Neural cell (in vitro differentiated cells): ENCODE results near the gene B4GALT1. TPM values are rescaled to one million over a fixed set of nuclear protein-coding genes. Genes with fewer than 3 reads are reported as not detected.

Experiments used
- H2AFZ ChIP-seq: fragments of 200-600, 300-800 bp; sonication (generic), shearing (Covaris generic); 2 replicates; pipeline ENCODE4 v1.6.0; 2014; ENCODE audit warnings: low read depth, mild to moderate bottlenecking, antibody characterized with exemption, low read length, moderate library complexity
- H3F3A ChIP-seq: fragments of 200-600 bp; shearing (Covaris generic); 2 replicates; pipeline ENCODE4 v1.6.1; 2016; ENCODE audit warnings: mild to moderate bottlenecking, moderate library complexity, mixed read lengths, antibody characterized with exemption, low read length; ENCODE audit not compliant: insufficient read depth, poor library complexity, severe bottlenecking
- H3K27ac ChIP-seq: fragments of 200-600, 300-800 bp; sonication (generic), shearing (Covaris generic); 2 replicates; pipeline ENCODE4 v1.5.1; 2014; ENCODE audit warnings: mild to moderate bottlenecking, low read length, moderate library complexity
- H3K27me3 ChIP-seq: fragments of 300-800, 200-600 bp; sonication (generic), shearing (Covaris generic); 2 replicates; pipeline ENCODE4 v1.6.0; 2014; ENCODE audit warnings: mild to moderate bottlenecking, low read depth, low read length, moderate library complexity; ENCODE audit not compliant: insufficient read depth
- H3K36me3 ChIP-seq: fragments of 300-800, 200-600 bp; sonication (generic), shearing (Covaris generic); 2 replicates; pipeline ENCODE4 v1.5.1; 2014; ENCODE audit warnings: mild to moderate bottlenecking, antibody characterized with exemption, low read length, moderate library complexity; ENCODE audit not compliant: insufficient read depth
- H3K4me2 ChIP-seq: fragments of 300-800, 200-600 bp; sonication (generic), shearing (Covaris generic); 2 replicates; pipeline ENCODE4 v1.6.0; 2014; ENCODE audit warnings: mild to moderate bottlenecking, low read length
- H3K4me3 ChIP-seq: fragments of 300-800, 200-600 bp; sonication (generic), shearing (Covaris generic); 2 replicates; pipeline ENCODE4 v1.5.1; 2014; ENCODE audit warnings: mild to moderate bottlenecking, low read length, moderate library complexity
- H3K79me2 ChIP-seq: fragments of 200-600 bp; shearing (Covaris generic); replicated peaks from 2 replicates; pipeline ENCODE4 v1.6.0; 2014; ENCODE audit warnings: mild to moderate bottlenecking, low read length, moderate library complexity; ENCODE audit not compliant: insufficient read depth
- H3K9ac ChIP-seq: fragments of 300-800, 200-600 bp; sonication (generic), shearing (Covaris generic); 2 replicates; pipeline ENCODE4 v1.6.1; 2016; ENCODE audit warnings: mild to moderate bottlenecking, low read length, mixed read lengths
- H3K9me2 ChIP-seq: fragments of 200-600 bp; shearing (Covaris generic); 2 replicates; pipeline ENCODE4 v1.6.1; 2016; ENCODE audit warnings: mild to moderate bottlenecking, low read length, mixed read lengths; ENCODE audit not compliant: insufficient read depth
- H3K9me3 ChIP-seq: fragments of 200-600, 300-800 bp; sonication (generic), shearing (Covaris generic); 2 replicates; pipeline ENCODE4 v1.6.1; 2016; ENCODE audit warnings: mild to moderate bottlenecking, mixed run types, low read length, moderate library complexity, mixed read lengths
- H4K20me1 ChIP-seq: fragments of 200-600 bp; shearing (Covaris generic); 2 replicates; pipeline ENCODE4 v1.6.1; 2016; ENCODE audit warnings: mild to moderate bottlenecking, mixed run types; ENCODE audit not compliant: insufficient read depth
- CTCF ChIP-seq: fragments of 450-650 bp; IDR thresholded peaks from 2 replicates; pipeline ENCODE4 v1.5.1; 2014; ENCODE audit warnings: antibody characterized with exemption, mild to moderate bottlenecking, moderate library complexity; ENCODE audit not compliant: poor library complexity, severe bottlenecking
- EP300 ChIP-seq: fragments of 450-650 bp; conservative IDR thresholded peaks from 2 replicates; pipeline ENCODE4 v1.6.1; 2014; ENCODE audit warnings: antibody characterized with exemption, mild to moderate bottlenecking, moderate library complexity; ENCODE audit not compliant: poor library complexity, severe bottlenecking
- EZH2 ChIP-seq: fragments of 200-600, 300-800 bp; shearing (Covaris generic), sonication (generic); IDR thresholded peaks from 2 replicates; pipeline ENCODE4 v1.6.1; 2014; ENCODE audit warnings: antibody characterized with exemption, low read length, borderline replicate concordance, mild to moderate bottlenecking; ENCODE audit not compliant: insufficient read depth, poor library complexity, severe bottlenecking
- MXI1 ChIP-seq: fragments of 450-650 bp; conservative IDR thresholded peaks from 2 replicates; pipeline ENCODE4 v1.6.1; 2014; ENCODE audit warnings: antibody characterized with exemption, mild to moderate bottlenecking; ENCODE audit not compliant: poor library complexity, severe bottlenecking
- POLR2AphosphoS5 ChIP-seq: IDR thresholded peaks from 2 replicates; pipeline ENCODE4 v1.6.1; 2012
- RAD21 ChIP-seq: fragments of 450-650 bp; conservative IDR thresholded peaks from 2 replicates; pipeline ENCODE4 v1.6.1; 2014; ENCODE audit warnings: antibody characterized with exemption, mild to moderate bottlenecking, moderate library complexity
- REST ChIP-seq: IDR thresholded peaks from 2 replicates; pipeline ENCODE4 v1.6.1; 2012; ENCODE audit warnings: borderline replicate concordance
- SMC3 ChIP-seq: fragments of 450-650 bp; conservative IDR thresholded peaks from 2 replicates; pipeline ENCODE4 v1.6.1; 2014; ENCODE audit warnings: antibody characterized with exemption, mild to moderate bottlenecking, moderate library complexity; ENCODE audit not compliant: poor library complexity
- TAF1 ChIP-seq: IDR thresholded peaks from 2 replicates; pipeline ENCODE4 v1.6.1; 2012; ENCODE audit warnings: low read depth
- polyA plus RNA-seq: library from polyadenylated mRNA; depleted of rRNA; stranded (reverse); fragments of >200 nt; gene quantifications from 2 replicates; pipeline ENCODE4 v1.2.3, GENCODE V29; 2014

Gene B4GALT1
- polyA plus RNA-seq, 1 donor from 2014 or later, result 0.41 TPM

GRCh38 chr9:33192493-33193255 is 25.5 kb upstream of the B4GALT1 start:
- no peaks in the 10 kb centered on the region for H3K9me2 ChIP-seq
- no peak overlapping the region for H3K27ac ChIP-seq
- TF ChIP-seq REST, result no peak
- no peak overlapping the region for H3K4me3 ChIP-seq
- H3K36me3 ChIP-seq, result no peaks in the 10 kb centered on the region
- H3K9ac ChIP-seq, result no peak overlapping the region
- no peaks in the 10 kb centered on the region for H3K27me3 ChIP-seq
- no peaks in the 10 kb centered on the region for H3K9me3 ChIP-seq
- no peak overlapping the region for H3K4me2 ChIP-seq
- no peak overlapping the region for H2AFZ ChIP-seq
- H3F3A ChIP-seq, result no peaks in the 10 kb centered on the region
- no peaks in the 10 kb centered on the region for H3K79me2 ChIP-seq
- no peaks in the 10 kb centered on the region for H4K20me1 ChIP-seq

GRCh38 chr9:33190021-33190705 is 23.0 kb upstream of the B4GALT1 start:
- Histone ChIP-seq H3K27ac (no peak overlapping the region), H3K9ac (no peak overlapping the region), H3K9me3 (no peaks in the 10 kb centered on the region), H3K9me2 (no peaks in the 10 kb centered on the region), H3F3A (no peaks in the 10 kb centered on the region), H3K27me3 (no peaks in the 10 kb centered on the region), H3K36me3 (no peaks in the 10 kb centered on the region), H2AFZ (no peak overlapping the region), H3K4me2 (no peak overlapping the region), H4K20me1 (no peaks in the 10 kb centered on the region), H3K79me2 (no peaks in the 10 kb centered on the region), H3K4me3 (no peak overlapping the region)
- no peak for TF ChIP-seq CTCF
- no peak for TF ChIP-seq TAF1
- no peak for TF ChIP-seq REST
- TF ChIP-seq SMC3, result no peak
- no peak for TF ChIP-seq EZH2
- no peak for TF ChIP-seq EP300
- no peak for TF ChIP-seq RAD21
- TF ChIP-seq MXI1, result no peak
- no peak for TF ChIP-seq POLR2AphosphoS5
